Right lobe of liver (tissue), 6 donors: ENCODE results near the gene SH3BP2. TPM values are rescaled to one million over a fixed set of nuclear protein-coding genes. Genes with fewer than 3 reads are reported as not detected.

Experiments used
- ATAC-seq, 4 donors: fragments of 200-7000 bp; cut with Tn5 transposase; one replicate each; pipeline ENCODE4 v1.9.1; 2020; ENCODE audit warnings: mild to moderate bottlenecking in 4 of 4, moderate library complexity in 4 of 4
- DNase-seq, 3 donors: peaks; one replicate each; pipeline ENCODE4 v3.0.0-alpha.2; 2020
- H3K27ac ChIP-seq, 3 donors: fragments of 200-600 bp; one replicate each; pipeline ENCODE4 v1.8.0; 2022
- H3K27me3 ChIP-seq, 2 donors: fragments of 200-600 bp; one replicate each; pipeline ENCODE4 v1.8.0; 2022
- H3K36me3 ChIP-seq, 4 donors: fragments of 200-600 bp; sonication (generic) in 1 of 4; one replicate each; pipeline versions ENCODE4 v1.5.1 to v1.8.0; 2017 to 2022; ENCODE audit warnings: control low read depth in 1 of 4
- H3K4me1 ChIP-seq, 4 donors: fragments of 200-600 bp; sonication (generic) in 1 of 4; one replicate each; pipeline versions ENCODE4 v1.5.1 to v1.8.0; 2017 to 2022; ENCODE audit warnings: control low read depth in 1 of 4
- H3K4me3 ChIP-seq, 3 donors: fragments of 200-600 bp; one replicate each; pipeline ENCODE4 v1.8.0; 2022
- H3K9me3 ChIP-seq, 4 donors: fragments of 200-600 bp; sonication (generic) in 1 of 4; one replicate each; pipeline versions ENCODE4 v1.5.1 to v1.8.0; 2017 to 2022; ENCODE audit warnings: control low read depth in 1 of 4
- CTCF ChIP-seq, 4 donors: fragments of 200-600 bp in 3 of 4; fragments of 450-650 bp in 1 of 4; IDR thresholded peaks; one replicate each; pipeline versions ENCODE4 v1.5.1 to v1.8.0; 2016 to 2022; ENCODE audit warnings: antibody characterized with exemption in 4 of 4, mild to moderate bottlenecking in 2 of 4
- POLR2A ChIP-seq: fragments of 450-650 bp; IDR thresholded peaks from one replicate; pipeline ENCODE4 v1.6.1; 2017; ENCODE audit warnings: antibody characterized with exemption, mild to moderate bottlenecking
- WGBS: methylation state at CpG from one replicate; pipeline ENCODE4 v1.1.6; 2018; ENCODE audit warnings: low coverage, low lambda C conversion rate; ENCODE audit not compliant: insufficient coverage; ENCODE audit errors: missing lambda C conversion rate; 5-methylcytosine and 5-hydroxymethylcytosine counted together
- intact Hi-C, 2 donors: fragments of 100-400 bp; cut with DNase I; formaldehyde crosslinking; loops; one replicate each; pipeline versions ENCODE4 v1.11.2 to v1.14.1; 2022
- total RNA-seq, 6 experiments: library from RNA; depleted of rRNA in 2 of 6; stranded (reverse); fragments of >200 nt in 2 of 6; fragmentation: NEBNext Ultra II Directional in 3 of 6; extraction: Animal tissue kit (Norgen Biotek cat#: 25700) in 3 of 6; gene quantifications; one replicate each; pipeline versions ENCODE4 v1.1.0 to v1.2.4, GENCODE V29; 2016 to 2023
- donor health status: DM: no; HTN: yes; CAD: no.
- donor health status: DM: no; HTN: no; CAD: no.
- donor health status: DM: no; HTN: no; CAD: no.
- donor health status: DM: no; HTN: yes; CAD: no.
- donor health status: DM: no; HTN: yes; CAD: no.

SH3BP2 gene
- total RNA-seq, 6 experiments from 2014 or later = 34.9 to 51.8 (median 40.7) TPM

- 81% methylated on average over 6 of the region's 6 CpGs for WGBS
- H3K9me3 ChIP-seq = no peaks in the 10 kb centered on the region
- H3K4me1 ChIP-seq = peaks cover 0 to 62% (median 26%) of the 10 kb centered on the region in 4 donors
- peak overlapping the region; percentile 16 to 45 (median 17) for H3K27ac ChIP-seq
- no peaks in the 10 kb centered on the region for H3K27me3 ChIP-seq
- intact Hi-C loops = no loop called here
- no peaks in the 10 kb centered on the region for H3K36me3 ChIP-seq
- H3K4me3 ChIP-seq = no peak overlapping the region
- TF ChIP-seq CTCF (IDR thresholded peaks at IDR 0.05) = no peak
- TF ChIP-seq POLR2A = no peak
- peak; percentile 38 to 68 (median 51) for ATAC-seq
- peak in 1 of 3 donors; percentile 27 for DNase-seq
These were observed 67.8 kb downstream of the SH3BP2 start for GRCh38 chr4:2860391-2861348.

GRCh38 chr4:2861631-2862436 is 68.9 kb downstream of the SH3BP2 start:
- no peak for ATAC-seq
- peak overlapping the region in 1 of 3 donors; percentile 16 for H3K27ac ChIP-seq
- H3K27me3 ChIP-seq = no peaks in the 10 kb centered on the region
- no peaks in the 10 kb centered on the region for H3K9me3 ChIP-seq
- WGBS = 67% methylated on average over 4 of the region's 4 CpGs
- intact Hi-C loops = no loop called here
- no peak overlapping the region for H3K4me3 ChIP-seq
- TF ChIP-seq CTCF (IDR thresholded peaks at IDR 0.05) (no peak), POLR2A (no peak)
- peaks cover 0 to 73% (median 31%) of the 10 kb centered on the region in 4 donors for H3K4me1 ChIP-seq
- no peak for DNase-seq
- H3K36me3 ChIP-seq = no peaks in the 10 kb centered on the region

GRCh38 chr4:2862528-2862927 is 69.6 kb downstream of the SH3BP2 start:
- WGBS = 64% methylated on average over 1 of the region's 1 CpG
- ATAC-seq (no peak), DNase-seq (no peak)
- H3K4me3 ChIP-seq = no peak overlapping the region
- H3K27me3 ChIP-seq = no peaks in the 10 kb centered on the region
- TF ChIP-seq CTCF (IDR thresholded peaks at IDR 0.05) (no peak), POLR2A (no peak)
- no peak overlapping the region for H3K27ac ChIP-seq
- no peaks in the 10 kb centered on the region for H3K36me3 ChIP-seq
- peaks cover 0 to 75% (median 31%) of the 10 kb centered on the region in 4 donors for H3K4me1 ChIP-seq
- intact Hi-C loops = no loop called here
- H3K9me3 ChIP-seq = no peaks in the 10 kb centered on the region

- Histone ChIP-seq H3K27ac (no peak overlapping the region), H3K4me3 (no peak overlapping the region), H3K4me1 (peaks cover 0 to 75% (median 31%) of the 10 kb centered on the region in 4 donors), H3K36me3 (no peaks in the 10 kb centered on the region), H3K27me3 (no peaks in the 10 kb centered on the region), H3K9me3 (no peaks in the 10 kb centered on the region)
- no peak for DNase-seq
- TF ChIP-seq POLR2A = no peak
- TF ChIP-seq CTCF (IDR thresholded peaks at IDR 0.05) = no peak
- no peak for ATAC-seq
- intact Hi-C loops = no loop called here
These were observed 70.8 kb downstream of the SH3BP2 start for GRCh38 chr4:2863649-2864048.
